Keratinocyte (primary cell): ENCODE data around the gene CCDC38. TPM values are rescaled to one million over a fixed set of nuclear protein-coding genes. Genes with fewer than 3 reads are reported as not detected.

ENCODE experiments used
- DNase-seq: peaks from one replicate; pipeline ENCODE4 v3.0.0-alpha.2; 2011; ENCODE audit warnings: low read depth, missing footprints, low spot score
- FAIRE-seq: peaks from 2 replicates; lab custom pipeline; 2011; peaks lifted over from hg19 to GRCh38; lab: Jason Lieb, UNC
- H2AFZ ChIP-seq: 2 replicates; pipeline ENCODE4 v1.6.0; 2012; ENCODE audit warnings: low read length, control low read depth, inconsistent platforms; ENCODE audit not compliant: control insufficient read depth
- H3K27ac ChIP-seq: 2 replicates; pipeline ENCODE4 v1.5.1; 2011; ENCODE audit warnings: low read length; ENCODE audit not compliant: control insufficient read depth, insufficient read depth
- H3K27me3 ChIP-seq: 3 replicates; pipeline ENCODE4 v1.6.0; 2011; ENCODE audit warnings: low read length; ENCODE audit not compliant: control insufficient read depth, insufficient read depth; ENCODE audit errors: extremely low read depth
- H3K36me3 ChIP-seq, 2 experiments: 2 replicates in 1 of 2; 3 replicates in 1 of 2; pipeline ENCODE4 v1.5.1; 2011; ENCODE audit warnings: low read length in 2 of 2, mild to moderate bottlenecking in 1 of 2; ENCODE audit not compliant: control insufficient read depth in 2 of 2, insufficient read depth in 2 of 2; ENCODE audit errors: extremely low read depth in 1 of 2
- H3K4me1 ChIP-seq: 3 replicates; pipeline ENCODE4 v1.5.1; 2011; ENCODE audit warnings: low read length; ENCODE audit not compliant: control insufficient read depth, insufficient read depth; ENCODE audit errors: extremely low read depth
- H3K4me2 ChIP-seq: 3 replicates; pipeline ENCODE4 v1.6.0; 2011; ENCODE audit warnings: low read depth, low read length; ENCODE audit not compliant: control insufficient read depth, insufficient read depth; ENCODE audit errors: extremely low read depth
- H3K4me3 ChIP-seq, 3 experiments: fragments of 200-600 bp in 1 of 3; sonication (generic) in 1 of 3; 2 replicates in 2 of 3; 3 replicates in 1 of 3; pipeline ENCODE4 v1.5.1; 2011 to 2016; ENCODE audit warnings: low read length in 3 of 3, mild to moderate bottlenecking in 3 of 3, control low read depth in 2 of 3, inconsistent platforms in 1 of 3, low read depth in 1 of 3, mixed read lengths in 1 of 3, mixed run types in 1 of 3, moderate library complexity in 1 of 3; ENCODE audit not compliant: control insufficient read depth in 2 of 3, insufficient read depth in 2 of 3; ENCODE audit errors: extremely low read depth in 1 of 3
- H3K79me2 ChIP-seq: 2 replicates; pipeline ENCODE4 v1.6.0; 2012; ENCODE audit warnings: low read length; ENCODE audit not compliant: control insufficient read depth, insufficient read depth
- H3K9ac ChIP-seq: 3 replicates; pipeline ENCODE4 v1.6.0; 2011; ENCODE audit warnings: low read length; ENCODE audit not compliant: control insufficient read depth, insufficient read depth; ENCODE audit errors: extremely low read depth
- H3K9me1 ChIP-seq: 3 replicates; pipeline ENCODE4 v1.6.0; 2011; ENCODE audit warnings: low read length; ENCODE audit not compliant: control insufficient read depth, insufficient read depth; ENCODE audit errors: extremely low read depth
- H3K9me3 ChIP-seq: 2 replicates; pipeline ENCODE4 v1.5.1; 2012; ENCODE audit warnings: low read depth, low read length; ENCODE audit not compliant: control insufficient read depth
- H4K20me1 ChIP-seq: 3 replicates; pipeline ENCODE4 v1.6.0; 2011; ENCODE audit warnings: low read length; ENCODE audit not compliant: control insufficient read depth, insufficient read depth; ENCODE audit errors: extremely low read depth
- CTCF ChIP-seq, 3 experiments: IDR thresholded peaks in 1 of 3; conservative IDR thresholded peaks in 1 of 3; optimal IDR thresholded peaks in 1 of 3; 2 replicates in 2 of 3; 3 replicates in 1 of 3; pipeline versions ENCODE3 to v1.5.1; 2011; ENCODE audit warnings: low read length in 3 of 3, mild to moderate bottlenecking in 3 of 3, moderate library complexity in 2 of 3, control low read depth in 1 of 3, inconsistent platforms in 1 of 3; ENCODE audit not compliant: insufficient read depth in 2 of 3; ENCODE audit errors: extremely low read depth in 1 of 3
- EZH2 ChIP-seq: IDR thresholded peaks from one replicate; pipeline ENCODE4 v1.6.1; 2012; ENCODE audit warnings: inconsistent platforms, mild to moderate bottlenecking, low read length, moderate library complexity
- dilution Hi-C: fragments of 300-500 bp; cut with MboI; formaldehyde crosslinking; loops from one replicate; pipeline ENCODE4 v1.7.0; 2020; ENCODE audit warnings: low sequenced_read_pairs; ENCODE audit not compliant: extremely low pct_ligation_motif_present
- polyA plus RNA-seq, 5 experiments: library from polyadenylated mRNA; depleted of rRNA in 3 of 5; stranded (reverse) in 3 of 5; stranded (forward) in 1 of 5; unstranded in 1 of 5; fragments of >200 nt; gene quantifications; 1 replicate in 1 of 5; 2 replicates in 3 of 5; 3 replicates in 1 of 5; pipeline versions ENCODE4 v1.2.1 to v1.2.3, GENCODE V29; 2011 to 2012; ENCODE audit warnings: missing spikeins in 2 of 5, low read depth in 1 of 5, low replicate concordance in 1 of 5

CCDC38 gene
- polyA plus RNA-seq, 1 donor (not counting 4 experiments of a cell fraction or from before 2014, with no cell fraction given): 0.04 TPM

- dilution Hi-C loops: no loop called here
- TF ChIP-seq CTCF (optimal IDR thresholded peaks at IDR 0.05 in 1 of 3, IDR thresholded peaks at IDR 0.05 in 1 of 3, conservative IDR thresholded peaks at IDR 0.05 in 1 of 3; ENCODE audit: extremely low read depth in 1 of 3, insufficient read depth in 2 of 3, low read length in 3 of 3) (no peak), EZH2 (no peak)
- no peak overlapping the region for H3K9ac ChIP-seq
- no peaks in the 10 kb centered on the region for H3K9me3 ChIP-seq
- no peaks in the 10 kb centered on the region for H3K27me3 ChIP-seq
- H2AFZ ChIP-seq: no peak overlapping the region
- DNase-seq (no peak), FAIRE-seq (no peak)
- no peak overlapping the region for H3K27ac ChIP-seq
- no peaks in the 10 kb centered on the region for H3K9me1 ChIP-seq
- no peaks in the 10 kb centered on the region for H3K36me3 ChIP-seq
- peaks cover 4% of the 10 kb centered on the region for H3K4me1 ChIP-seq
- H3K4me2 ChIP-seq: no peak overlapping the region
- H3K4me3 ChIP-seq: no peak overlapping the region
- H3K79me2 ChIP-seq: no peaks in the 10 kb centered on the region
- no peaks in the 10 kb centered on the region for H4K20me1 ChIP-seq
Observed at GRCh38 chr12:95975491-95975890, 33.1 kb upstream of the CCDC38 start.

GRCh38 chr12:95974358-95974757 is 31.9 kb upstream of the CCDC38 start:
- H3K9ac ChIP-seq: no peak overlapping the region
- no peaks in the 10 kb centered on the region for H3K79me2 ChIP-seq
- no peaks in the 10 kb centered on the region for H4K20me1 ChIP-seq
- H3K9me1 ChIP-seq: no peaks in the 10 kb centered on the region
- H3K36me3 ChIP-seq: no peaks in the 10 kb centered on the region
- no peak overlapping the region for H3K27ac ChIP-seq
- H3K4me1 ChIP-seq: peaks cover 4% of the 10 kb centered on the region
- no peaks in the 10 kb centered on the region for H3K27me3 ChIP-seq
- no peak overlapping the region for H3K4me2 ChIP-seq
- TF ChIP-seq EZH2: no peak
- no peak for TF ChIP-seq CTCF (optimal IDR thresholded peaks at IDR 0.05 in 1 of 3, IDR thresholded peaks at IDR 0.05 in 1 of 3, conservative IDR thresholded peaks at IDR 0.05 in 1 of 3; ENCODE audit: extremely low read depth in 1 of 3, insufficient read depth in 2 of 3, low read length in 3 of 3)
- H2AFZ ChIP-seq: no peak overlapping the region
- H3K9me3 ChIP-seq: no peaks in the 10 kb centered on the region
- no peak for DNase-seq
- dilution Hi-C loops: no loop called here
- no peak for FAIRE-seq
- H3K4me3 ChIP-seq: no peak overlapping the region
